ENCODE results near the gene SEC14L6. TPM values are rescaled to one million over a fixed set of nuclear protein-coding genes. Genes with fewer than 3 reads are reported as not detected.

SEC14L6 gene
- total RNA-seq, 1 donor from 2014 or later: 3.3 TPM

DNA sequence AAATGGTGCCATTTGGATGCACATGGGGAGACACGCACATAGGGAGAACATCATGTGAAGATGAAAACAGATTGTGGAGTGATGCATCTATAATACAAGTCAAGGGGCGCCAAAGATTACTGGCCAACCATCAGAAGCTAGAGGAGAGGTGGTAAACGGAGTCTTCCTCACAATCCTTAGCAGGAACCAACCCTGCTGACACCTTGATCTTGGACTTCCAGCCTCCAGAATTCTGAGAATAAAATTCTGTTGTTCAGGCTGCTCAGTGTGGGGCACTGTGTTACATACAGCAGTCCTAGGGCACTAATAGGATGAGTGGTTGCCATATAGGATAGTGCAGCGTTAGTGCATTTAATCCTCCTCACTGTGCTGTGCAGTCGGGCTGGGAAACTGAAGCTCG, 33.1 kb downstream of the SEC14L6 start:
- Mint-ChIP-seq H3K9me3 (peaks cover 4% of the 10 kb centered on the region), H3K27ac (ENCODE audit: unreplicated experiment) (no peak overlapping the region), H3K4me3 (no peak overlapping the region), H3K27me3 (ENCODE audit: low read depth) (no peaks in the 10 kb centered on the region), H3K4me1 (no peaks in the 10 kb centered on the region), H3K36me3 (ENCODE audit: low read depth) (no peaks in the 10 kb centered on the region)
- DNase-seq (ENCODE audit: low read depth, low spot score): no peak
- TF ChIP-seq CTCF (conservative IDR thresholded peaks at IDR 0.05): no peak

DNA sequence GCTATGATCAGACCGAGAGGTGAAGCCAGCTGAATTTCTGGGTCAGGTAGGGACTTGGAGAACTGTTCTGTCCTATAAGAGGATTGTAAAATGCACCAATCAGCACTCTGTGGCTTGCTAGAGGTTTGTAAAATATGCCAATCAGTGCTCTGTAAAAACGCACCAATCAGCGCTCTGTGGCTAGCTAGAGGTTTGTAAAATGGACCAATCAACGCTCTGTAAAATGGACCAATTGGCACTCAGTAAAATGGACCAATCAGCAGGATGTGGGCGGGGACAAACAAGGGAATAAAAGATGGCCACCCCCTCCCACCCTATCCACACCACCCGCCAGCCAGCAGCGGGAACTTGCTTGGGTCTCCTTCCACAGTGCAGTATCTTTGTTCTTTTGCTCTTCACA, 34.6 kb downstream of the SEC14L6 start:
- H3K4me1 Mint-ChIP-seq: no peaks in the 10 kb centered on the region
- TF ChIP-seq CTCF (conservative IDR thresholded peaks at IDR 0.05): no peak
- no peaks in the 10 kb centered on the region for H3K36me3 Mint-ChIP-seq (ENCODE audit: low read depth)
- no peak overlapping the region for H3K4me3 Mint-ChIP-seq
- no peaks in the 10 kb centered on the region for H3K27me3 Mint-ChIP-seq (ENCODE audit: low read depth)
- no peak for DNase-seq (ENCODE audit: low read depth, low spot score)
- peaks cover 4% of the 10 kb centered on the region for H3K9me3 Mint-ChIP-seq
- H3K27ac Mint-ChIP-seq (ENCODE audit: unreplicated experiment): no peak overlapping the region

GRCh38 chr22:30511109-30511508, 35.4 kb downstream of the SEC14L6 start:
- Mint-ChIP-seq H3K4me3 (no peak overlapping the region), H3K27ac (ENCODE audit: unreplicated experiment) (no peak overlapping the region), H3K27me3 (ENCODE audit: low read depth) (no peaks in the 10 kb centered on the region), H3K4me1 (no peaks in the 10 kb centered on the region), H3K36me3 (ENCODE audit: low read depth) (no peaks in the 10 kb centered on the region), H3K9me3 (peaks cover 4% of the 10 kb centered on the region)
- no peak for DNase-seq (ENCODE audit: low read depth, low spot score)
- no peak for TF ChIP-seq CTCF (conservative IDR thresholded peaks at IDR 0.05)

GRCh38 chr22:30508216-30508615, 38.3 kb downstream of the SEC14L6 start:
- Mint-ChIP-seq H3K9me3 (peaks cover 3% of the 10 kb centered on the region), H3K36me3 (ENCODE audit: low read depth) (no peaks in the 10 kb centered on the region), H3K4me3 (no peak overlapping the region), H3K27me3 (ENCODE audit: low read depth) (no peaks in the 10 kb centered on the region), H3K27ac (ENCODE audit: unreplicated experiment) (no peak overlapping the region), H3K4me1 (no peaks in the 10 kb centered on the region)
- no peak for DNase-seq (ENCODE audit: low read depth, low spot score)
- no peak for TF ChIP-seq CTCF (conservative IDR thresholded peaks at IDR 0.05)

- no peak for TF ChIP-seq CTCF (conservative IDR thresholded peaks at IDR 0.05)
- DNase-seq (ENCODE audit: low read depth, low spot score): no peak
- Mint-ChIP-seq H3K4me1 (no peaks in the 10 kb centered on the region), H3K4me3 (no peak overlapping the region), H3K9me3 (peaks cover 2% of the 10 kb centered on the region), H3K27ac (ENCODE audit: unreplicated experiment) (no peak overlapping the region), H3K27me3 (ENCODE audit: low read depth) (no peaks in the 10 kb centered on the region), H3K36me3 (ENCODE audit: low read depth) (no peaks in the 10 kb centered on the region)
Measured at GRCh38 chr22:30507670-30508069, 38.9 kb downstream of the SEC14L6 start.

GRCh38 chr22:30506507-30506968, 40.0 kb downstream of the SEC14L6 start:
- H3K27me3 Mint-ChIP-seq (ENCODE audit: low read depth): no peaks in the 10 kb centered on the region
- no peak overlapping the region for H3K4me3 Mint-ChIP-seq
- H3K36me3 Mint-ChIP-seq (ENCODE audit: low read depth): no peaks in the 10 kb centered on the region
- H3K27ac Mint-ChIP-seq (ENCODE audit: unreplicated experiment): no peak overlapping the region
- DNase-seq (ENCODE audit: low read depth, low spot score): no peak
- no peak for TF ChIP-seq CTCF (conservative IDR thresholded peaks at IDR 0.05)
- H3K4me1 Mint-ChIP-seq: no peaks in the 10 kb centered on the region
- H3K9me3 Mint-ChIP-seq: no peaks in the 10 kb centered on the region

All from neural crest cell (in vitro differentiated cells).